Measurements from ENCODE around the gene ADGRV1.

Gene ADGRV1

GRCh38 chr5:91016322-91016721 lies 457.7 kb downstream of the ADGRV1 start:
- Mint-ChIP-seq H3K4me1 (peaks cover 14% of the 10 kb centered on the region), H3K27me3 (ENCODE audit: low read depth) (no peaks in the 10 kb centered on the region), H3K4me3 (no peak overlapping the region), H3K27ac (no peak overlapping the region), H3K36me3 (ENCODE audit: low read depth) (peaks cover 25% of the 10 kb centered on the region), H3K9me3 (peaks cover 24% of the 10 kb centered on the region)
- TF ChIP-seq CTCF (IDR thresholded peaks at IDR 0.05; ENCODE audit: unreplicated experiment in 3 of 3) = no peak

GRCh38 chr5:91016954-91017700 lies 458.5 kb downstream of the ADGRV1 start:
- H3K4me3 Mint-ChIP-seq = no peak overlapping the region
- peaks cover 25% of the 10 kb centered on the region for H3K36me3 Mint-ChIP-seq (ENCODE audit: low read depth)
- no peak for TF ChIP-seq CTCF (IDR thresholded peaks at IDR 0.05; ENCODE audit: unreplicated experiment in 3 of 3)
- no peaks in the 10 kb centered on the region for H3K27me3 Mint-ChIP-seq (ENCODE audit: low read depth)
- peaks cover 22% of the 10 kb centered on the region for H3K4me1 Mint-ChIP-seq
- peaks cover 24% of the 10 kb centered on the region for H3K9me3 Mint-ChIP-seq
- H3K27ac Mint-ChIP-seq = no peak overlapping the region

- peaks cover 24% of the 10 kb centered on the region for H3K36me3 Mint-ChIP-seq (ENCODE audit: low read depth)
- H3K27me3 Mint-ChIP-seq (ENCODE audit: low read depth) = no peaks in the 10 kb centered on the region
- no peak for TF ChIP-seq CTCF (IDR thresholded peaks at IDR 0.05; ENCODE audit: unreplicated experiment in 3 of 3)
- peaks cover 24% of the 10 kb centered on the region for H3K9me3 Mint-ChIP-seq
- H3K4me1 Mint-ChIP-seq = peaks cover 31% of the 10 kb centered on the region
- H3K27ac Mint-ChIP-seq = peak overlapping the region; percentile 4 to 16 (median 12)
- no peak overlapping the region for H3K4me3 Mint-ChIP-seq
These were observed 459.6 kb downstream of the ADGRV1 start for GRCh38 chr5:91018200-91018599.

GRCh38 chr5:91018712-91019371 lies 460.2 kb downstream of the ADGRV1 start:
- TF ChIP-seq CTCF (IDR thresholded peaks at IDR 0.05; ENCODE audit: unreplicated experiment in 3 of 3) = no peak
- H3K27me3 Mint-ChIP-seq (ENCODE audit: low read depth) = no peaks in the 10 kb centered on the region
- no peak overlapping the region for H3K4me3 Mint-ChIP-seq
- peaks cover 18% of the 10 kb centered on the region for H3K36me3 Mint-ChIP-seq (ENCODE audit: low read depth)
- H3K27ac Mint-ChIP-seq = no peak overlapping the region
- H3K9me3 Mint-ChIP-seq = peaks cover 20% of the 10 kb centered on the region
- peaks cover 33% of the 10 kb centered on the region for H3K4me1 Mint-ChIP-seq

GRCh38 chr5:91020065-91020800 lies 461.6 kb downstream of the ADGRV1 start:
- Mint-ChIP-seq H3K4me1 (peaks cover 47% of the 10 kb centered on the region), H3K27me3 (ENCODE audit: low read depth) (no peaks in the 10 kb centered on the region), H3K9me3 (peaks cover 7% of the 10 kb centered on the region), H3K4me3 (no peak overlapping the region), H3K27ac (no peak overlapping the region), H3K36me3 (ENCODE audit: low read depth) (peaks cover 6% of the 10 kb centered on the region)
- no peak for TF ChIP-seq CTCF (IDR thresholded peaks at IDR 0.05; ENCODE audit: unreplicated experiment in 3 of 3)
